Uterus (tissue), 4 donors: ENCODE measurements around the gene DENND1A. TPM values are rescaled to one million over a fixed set of nuclear protein-coding genes. Genes with fewer than 3 reads are reported as not detected.

ENCODE experiments used
- DNase-seq, 2 donors: peaks; one replicate each; pipeline ENCODE4 v3.0.0-alpha.2; 2019 to 2020
- H3K27ac ChIP-seq, 2 donors: fragments of 200-600 bp; sonication (generic); 1 replicate in 1 of 2; 2 replicates in 1 of 2; pipeline ENCODE4 v1.5.1; 2016 to 2018
- H3K27me3 ChIP-seq, 2 donors: fragments of 200-600 bp; sonication (generic); one replicate each; pipeline ENCODE4 v1.5.1; 2018 to 2019; ENCODE audit warnings: control low read depth in 1 of 2
- H3K36me3 ChIP-seq, 2 donors: fragments of 200-600 bp; sonication (generic); one replicate each; pipeline ENCODE4 v1.5.1; 2019; ENCODE audit warnings: control low read depth in 1 of 2
- H3K4me1 ChIP-seq, 2 donors: fragments of 200-600 bp; sonication (generic); one replicate each; pipeline ENCODE4 v1.5.1; 2018 to 2019; ENCODE audit warnings: control low read depth in 1 of 2
- H3K4me3 ChIP-seq, 2 donors: fragments of 200-600 bp; sonication (generic); 1 replicate in 1 of 2; 2 replicates in 1 of 2; pipeline ENCODE4 v1.5.1; 2018 to 2019; ENCODE audit warnings: mild to moderate bottlenecking in 1 of 2
- H3K9me3 ChIP-seq, 2 donors: fragments of 200-600 bp; sonication (generic); one replicate each; pipeline ENCODE4 v1.5.1; 2019; ENCODE audit warnings: control low read depth in 1 of 2
- CTCF ChIP-seq, 4 experiments: fragments of 200-600 bp in 2 of 4; fragments of 450-650 bp in 2 of 4; sonication (generic) in 2 of 4; IDR thresholded peaks; one replicate each; pipeline ENCODE4 v1.5.1; 2016 to 2019; ENCODE audit warnings: antibody characterized with exemption in 4 of 4, mild to moderate bottlenecking in 2 of 4, moderate library complexity in 1 of 4
- POLR2A ChIP-seq, 2 donors: fragments of 450-650 bp; IDR thresholded peaks; one replicate each; pipeline ENCODE4 v1.6.1; 2016; ENCODE audit warnings: antibody characterized with exemption in 2 of 2, mild to moderate bottlenecking in 1 of 2, moderate library complexity in 1 of 2
- intact Hi-C: fragments of 100-400 bp; cut with DNase I; formaldehyde crosslinking; loops from one replicate; pipeline ENCODE4 v1.15.1; 2023; ENCODE audit warnings: low total_unique reads
- total RNA-seq, 4 donors: library from RNA; depleted of rRNA in 3 of 4; stranded (reverse); fragments of >200 nt in 3 of 4; gene quantifications; one replicate each; pipeline versions ENCODE4 v1.1.0 to v1.2.4, GENCODE V29; 2014 to 2023
- donor health status: DM: yes; HTN: yes; CAD: no.

DENND1A gene
- total RNA-seq, 4 donors from 2014 or later: 10.8 to 34.5 (median 22.6) TPM

- TF ChIP-seq CTCF (IDR thresholded peaks at IDR 0.05) (no peak), POLR2A (IDR thresholded peaks at IDR 0.05) (peak in 1 of 2 donors; percentile 32)
- Histone ChIP-seq H3K27me3 (no peaks in the 10 kb centered on the region), H3K4me3 (no peak overlapping the region), H3K9me3 (no peaks in the 10 kb centered on the region), H3K27ac (peak overlapping the region; percentile 81), H3K4me1 (peaks cover 0 to 5% of the 10 kb centered on the region in 2 donors), H3K36me3 (no peaks in the 10 kb centered on the region)
- peak; percentile 87 to 95 for DNase-seq
- intact Hi-C loops: no loop called here
Observed at GRCh38 chr9:123364241-123364824, 565.6 kb downstream of the DENND1A start.

- no peak for TF ChIP-seq CTCF (IDR thresholded peaks at IDR 0.05)
- no peak for TF ChIP-seq POLR2A (IDR thresholded peaks at IDR 0.05)
- intact Hi-C loops: no loop called here
- DNase-seq: no peak
- no peak overlapping the region for H3K4me3 ChIP-seq
- H3K4me1 ChIP-seq: peaks cover 0 to 5% of the 10 kb centered on the region in 2 donors
- H3K27ac ChIP-seq: peak overlapping the region in 1 of 2 donors; percentile 81
- no peaks in the 10 kb centered on the region for H3K27me3 ChIP-seq
- no peaks in the 10 kb centered on the region for H3K9me3 ChIP-seq
- no peaks in the 10 kb centered on the region for H3K36me3 ChIP-seq
Observed at GRCh38 chr9:123362856-123363255, 567.1 kb downstream of the DENND1A start.

GRCh38 chr9:123361731-123362510 lies 568.0 kb downstream of the DENND1A start:
- Histone ChIP-seq H3K27ac (peak overlapping the region; percentile 42 to 81), H3K4me1 (peaks cover 0 to 5% of the 10 kb centered on the region in 2 donors), H3K36me3 (no peaks in the 10 kb centered on the region), H3K4me3 (no peak overlapping the region), H3K9me3 (no peaks in the 10 kb centered on the region), H3K27me3 (no peaks in the 10 kb centered on the region)
- DNase-seq: peak in 1 of 2 donors; percentile 11
- TF ChIP-seq POLR2A (IDR thresholded peaks at IDR 0.05): no peak
- no peak for TF ChIP-seq CTCF (IDR thresholded peaks at IDR 0.05)
- intact Hi-C loops: no loop called here

- H3K4me3 ChIP-seq: no peak overlapping the region
- intact Hi-C loops: no loop called here
- H3K27ac ChIP-seq: peak overlapping the region; percentile 42 to 81
- TF ChIP-seq CTCF (IDR thresholded peaks at IDR 0.05): no peak
- TF ChIP-seq POLR2A (IDR thresholded peaks at IDR 0.05): no peak
- no peaks in the 10 kb centered on the region for H3K27me3 ChIP-seq
- H3K9me3 ChIP-seq: no peaks in the 10 kb centered on the region
- peaks cover 0 to 5% of the 10 kb centered on the region in 2 donors for H3K4me1 ChIP-seq
- H3K36me3 ChIP-seq: no peaks in the 10 kb centered on the region
- peak; percentile 49 to 68 for DNase-seq
Observed at GRCh38 chr9:123361086-123361730, 568.7 kb downstream of the DENND1A start.
